OCI-LY1 (cell line): Measurements from ENCODE around the gene NLE1.

ENCODE experiments used
- H2AFZ ChIP-seq: fragments of 200-600 bp; sonication (generic), shearing (Covaris generic); 2 replicates; pipeline ENCODE4 v1.6.0; 2014; ENCODE audit warnings: antibody characterized with exemption, mild to moderate bottlenecking, low read length
- H3F3A ChIP-seq: fragments of 200-600 bp; sonication (generic), shearing (Covaris generic); 2 replicates; pipeline ENCODE4 v1.6.0; 2014; ENCODE audit warnings: mild to moderate bottlenecking, antibody characterized with exemption, low read length, moderate library complexity; ENCODE audit not compliant: insufficient read depth
- H3K27ac ChIP-seq: fragments of 200-600 bp; sonication (generic); 2 replicates; pipeline ENCODE4 v1.5.1; 2014; ENCODE audit warnings: low read length, mixed run types, mild to moderate bottlenecking, low read depth; ENCODE audit not compliant: poor library complexity, severe bottlenecking
- H3K27me3 ChIP-seq: fragments of 200-600 bp; sonication (generic); 2 replicates; pipeline ENCODE4 v1.6.0; 2014; ENCODE audit warnings: antibody characterized with exemption, mild to moderate bottlenecking, low read length, moderate library complexity; ENCODE audit not compliant: insufficient read depth
- H3K36me3 ChIP-seq: fragments of 200-600 bp; sonication (generic); 2 replicates; pipeline ENCODE4 v1.6.1; 2014; ENCODE audit warnings: mild to moderate bottlenecking, antibody characterized with exemption, low read length, moderate library complexity, mixed read lengths; ENCODE audit not compliant: insufficient read depth
- H3K4me1 ChIP-seq: fragments of 200-600 bp; sonication (generic); 2 replicates; pipeline ENCODE4 v1.5.1; 2014; ENCODE audit warnings: mild to moderate bottlenecking, low read length, moderate library complexity; ENCODE audit not compliant: insufficient read depth, severe bottlenecking
- H3K4me2 ChIP-seq: fragments of 200-600 bp; sonication (generic), shearing (Covaris generic); 2 replicates; pipeline ENCODE4 v1.6.1; 2014; ENCODE audit warnings: low read length
- H3K4me3 ChIP-seq: fragments of 200-600 bp; sonication (generic); 2 replicates; pipeline ENCODE4 v1.5.1; 2014; ENCODE audit warnings: low read length, low read depth, mild to moderate bottlenecking, mixed read lengths; ENCODE audit not compliant: poor library complexity, severe bottlenecking
- H3K79me2 ChIP-seq: fragments of 200-600 bp; shearing (Covaris generic); 2 replicates; pipeline ENCODE4 v1.6.1; 2016; ENCODE audit warnings: mixed run types, low read length, mixed read lengths; ENCODE audit not compliant: insufficient read depth
- H3K9ac ChIP-seq: fragments of 200-600 bp; sonication (generic), shearing (Covaris generic); 2 replicates; pipeline ENCODE4 v1.6.1; 2014; ENCODE audit warnings: mild to moderate bottlenecking, low read length, mixed read lengths
- H3K9me2 ChIP-seq: fragments of 200-600 bp; sonication (generic), shearing (Covaris generic); 2 replicates; pipeline ENCODE4 v1.6.1; 2014; ENCODE audit warnings: low read depth, mild to moderate bottlenecking, low read length, mixed read lengths
- H3K9me3 ChIP-seq: fragments of 200-600 bp; shearing (Covaris generic); 2 replicates; pipeline ENCODE4 v1.6.1; 2014; ENCODE audit warnings: low read length, mixed read lengths
- H4K20me1 ChIP-seq: fragments of 200-600 bp; sonication (generic), shearing (Covaris generic); 2 replicates; pipeline ENCODE4 v1.6.0; 2016; ENCODE audit warnings: mild to moderate bottlenecking, low read length; ENCODE audit not compliant: insufficient read depth
- CTCF ChIP-seq: fragments of 200-600 bp; sonication (generic), shearing (Covaris generic); IDR thresholded peaks from 2 replicates; pipeline ENCODE4 v1.5.1; 2017; ENCODE audit warnings: mild to moderate bottlenecking, antibody characterized with exemption, low read length, moderate library complexity, mixed read lengths
- EZH2 ChIP-seq: fragments of 200-600 bp; sonication (generic), shearing (Covaris generic); IDR thresholded peaks from 2 replicates; pipeline ENCODE4 v1.8.0; 2017; ENCODE audit warnings: borderline replicate concordance, mixed run types, mild to moderate bottlenecking, antibody characterized with exemption, low read length, moderate library complexity, mixed read lengths

Gene NLE1

GRCh38 chr17:35141681-35142466, at the start of gene NLE1:
Gene NLE1, minus strand, starts transcription at chr17:35142303. Its CDS starts 28 bp downstream, at chr17:35142275.
- Histone ChIP-seq H3K9ac (peak within 1 kb of the TSS; percentile 99), H3K4me1 (peaks cover 8% of the 10 kb centered on the region), H4K20me1 (no peaks in the 10 kb centered on the region), H3K79me2 (peaks cover 11% of the 10 kb centered on the region), H3K36me3 (peaks cover 32% of the 10 kb centered on the region), H2AFZ (peak within 1 kb of the TSS; percentile 33; the same call in 1 of the 2 replicates), H3K9me2 (no peaks in the 10 kb centered on the region), H3K27me3 (no peaks in the 10 kb centered on the region), H3F3A (no peaks in the 10 kb centered on the region), H3K4me2 (peak within 1 kb of the TSS; percentile 85), H3K9me3 (no peaks in the 10 kb centered on the region), H3K4me3 (peak within 1 kb of the TSS; percentile 100), H3K27ac (no peak within 1 kb of the TSS)
- TF ChIP-seq CTCF = peak; percentile 81
- no peak for TF ChIP-seq EZH2

GRCh38 chr17:35191001-35191695, 49.0 kb upstream of the NLE1 start:
- H3K27ac ChIP-seq = no peak overlapping the region
- H3K79me2 ChIP-seq = no peaks in the 10 kb centered on the region
- H3K4me2 ChIP-seq = no peak overlapping the region
- no peaks in the 10 kb centered on the region for H3K9me2 ChIP-seq
- no peaks in the 10 kb centered on the region for H3K9me3 ChIP-seq
- no peaks in the 10 kb centered on the region for H3F3A ChIP-seq
- no peaks in the 10 kb centered on the region for H4K20me1 ChIP-seq
- no peaks in the 10 kb centered on the region for H3K4me1 ChIP-seq
- no peak overlapping the region for H3K9ac ChIP-seq
- no peaks in the 10 kb centered on the region for H3K27me3 ChIP-seq
- no peaks in the 10 kb centered on the region for H3K36me3 ChIP-seq
- no peak overlapping the region for H3K4me3 ChIP-seq
- no peak for TF ChIP-seq EZH2
- no peak for TF ChIP-seq CTCF
- no peak overlapping the region for H2AFZ ChIP-seq

GRCh38 chr17:35189291-35189690, 47.2 kb upstream of the NLE1 start:
- Histone ChIP-seq H3K36me3 (no peaks in the 10 kb centered on the region), H3K79me2 (no peaks in the 10 kb centered on the region), H3K4me2 (no peak overlapping the region), H3K4me1 (no peaks in the 10 kb centered on the region), H3K9me3 (no peaks in the 10 kb centered on the region), H4K20me1 (no peaks in the 10 kb centered on the region), H3K27me3 (no peaks in the 10 kb centered on the region), H3K4me3 (no peak overlapping the region), H2AFZ (no peak overlapping the region), H3K9me2 (no peaks in the 10 kb centered on the region), H3F3A (no peaks in the 10 kb centered on the region), H3K27ac (no peak overlapping the region), H3K9ac (no peak overlapping the region)
- no peak for TF ChIP-seq CTCF
- TF ChIP-seq EZH2 = no peak
